WTC11 (cell line): ENCODE measurements around the gene HILPDA. TPM values are rescaled to one million over a fixed set of nuclear protein-coding genes. Genes with fewer than 3 reads are reported as not detected.
"Not testable (repeated sequence)": the region's sequence is repeated elsewhere in the genome, so short reads cannot be mapped to it uniquely, and the experiment has no call there.

ENCODE experiments used
- ATAC-seq: fragments of 200-7000 bp; cut with Tn5 transposase; 2 replicates; pipeline ENCODE4 v1.10.0; 2021; ENCODE audit warnings: mild to moderate bottlenecking, moderate library complexity
- CTCF ChIA-PET: fragments of 300-600 bp; sonication (Branson Sonifier 250); formaldehyde crosslinking; loops from one replicate; lab custom pipeline; 2021; ENCODE audit warnings: antibody characterized with exemption; lab: Charles Lee
- POLR2A ChIA-PET: fragments of 350-600 bp; sonication (Branson Sonifier 250); formaldehyde crosslinking; loops from one replicate; lab custom pipeline; 2021; ENCODE audit warnings: antibody characterized with exemption; lab: Charles Lee
- DNase-seq: peaks from one replicate; pipeline ENCODE4 v3.0.0; 2021; ENCODE audit warnings: low spot score
- H3K27ac Mint-ChIP-seq: 2 replicates; pipeline ENCODE4 v1.8.0; 2021; ENCODE audit warnings: mixed read lengths
- H3K27me3 Mint-ChIP-seq: 2 replicates; pipeline ENCODE4 v1.8.0; 2021; ENCODE audit warnings: low read depth, mild to moderate bottlenecking, moderate library complexity, mixed read lengths
- H3K36me3 Mint-ChIP-seq: 2 replicates; pipeline ENCODE4 v1.8.0; 2021; ENCODE audit warnings: mixed read lengths
- H3K4me1 Mint-ChIP-seq: 2 replicates; pipeline ENCODE4 v1.8.0; 2022; ENCODE audit warnings: mixed read lengths
- H3K4me3 Mint-ChIP-seq: 2 replicates; pipeline ENCODE4 v1.8.0; 2021; ENCODE audit warnings: mild to moderate bottlenecking, moderate library complexity, mixed read lengths
- H3K9me3 Mint-ChIP-seq: 2 replicates; pipeline ENCODE4 v1.8.0; 2021; ENCODE audit warnings: mixed read lengths
- CREM ChIP-seq: sonication (generic); formaldehyde crosslinking; IDR thresholded peaks from 2 replicates; pipeline ENCODE4 v1.8.1; 2022; ENCODE audit warnings: mild to moderate bottlenecking, missing genetic modification reagents, moderate library complexity
- ETV6 ChIP-seq: sonication (generic); formaldehyde crosslinking; IDR thresholded peaks from 2 replicates; pipeline ENCODE4 v1.8.1; 2022; ENCODE audit warnings: mild to moderate bottlenecking, missing genetic modification reagents
- FOXK1 ChIP-seq: sonication (generic); formaldehyde crosslinking; IDR thresholded peaks from 2 replicates; pipeline ENCODE4 v1.8.0; 2022; ENCODE audit warnings: mild to moderate bottlenecking, moderate library complexity, missing genetic modification reagents
- NFE2L1 ChIP-seq: sonication (generic); formaldehyde crosslinking; IDR thresholded peaks from 2 replicates; pipeline ENCODE4 v1.8.1; 2023; ENCODE audit warnings: missing genetic modification reagents
- SP1 ChIP-seq: sonication (generic); formaldehyde crosslinking; conservative IDR thresholded peaks from 2 replicates; pipeline ENCODE4 v1.8.1; 2022; ENCODE audit warnings: missing genetic modification reagents
- TEAD1 ChIP-seq: sonication (generic); formaldehyde crosslinking; IDR thresholded peaks from 2 replicates; pipeline ENCODE4 v1.8.0; 2022; ENCODE audit warnings: mild to moderate bottlenecking, missing genetic modification reagents
- ZNF121 ChIP-seq: sonication (generic); formaldehyde crosslinking; IDR thresholded peaks from 2 replicates; pipeline ENCODE4 v1.8.0; 2023; ENCODE audit warnings: missing genetic modification reagents
- total RNA-seq: library from RNA; stranded (reverse); gene quantifications from 3 replicates; pipeline ENCODE4 v1.2.3, GENCODE V29; 2021
- TF ChIP-seq, protein P1 (sequence below): sonication (generic); formaldehyde crosslinking; IDR thresholded peaks from 2 replicates; pipeline ENCODE4 v1.8.0; 2023; ENCODE audit warnings: missing genetic modification reagents, mild to moderate bottlenecking, borderline replicate concordance
- TF ChIP-seq, protein P2 (sequence below): sonication (generic); formaldehyde crosslinking; IDR thresholded peaks from 2 replicates; pipeline ENCODE4 v1.8.1; 2022; ENCODE audit warnings: low read depth, mild to moderate bottlenecking, moderate library complexity, missing genetic modification reagents, borderline replicate concordance
- TF ChIP-seq, protein P3 (sequence below): sonication (generic); formaldehyde crosslinking; IDR thresholded peaks from 2 replicates; pipeline ENCODE4 v1.8.1; 2023; ENCODE audit warnings: mild to moderate bottlenecking, missing genetic modification reagents, borderline replicate concordance
- TF ChIP-seq, protein P4 (sequence below): sonication (generic); formaldehyde crosslinking; IDR thresholded peaks from 2 replicates; pipeline ENCODE4 v1.8.0; 2022; ENCODE audit warnings: missing genetic modification reagents
- TF ChIP-seq, protein P5 (sequence below): sonication (generic); formaldehyde crosslinking; IDR thresholded peaks from 2 replicates; pipeline ENCODE4 v1.8.0; 2022; ENCODE audit warnings: mild to moderate bottlenecking, missing genetic modification reagents
- TF ChIP-seq, protein P6 (sequence below): sonication (generic); formaldehyde crosslinking; IDR thresholded peaks from 2 replicates; pipeline ENCODE4 v1.8.0; 2022; ENCODE audit warnings: mild to moderate bottlenecking, missing genetic modification reagents

The HILPDA gene
- total RNA-seq, 1 experiment from 2014 or later, result 28.7 TPM

DNA sequence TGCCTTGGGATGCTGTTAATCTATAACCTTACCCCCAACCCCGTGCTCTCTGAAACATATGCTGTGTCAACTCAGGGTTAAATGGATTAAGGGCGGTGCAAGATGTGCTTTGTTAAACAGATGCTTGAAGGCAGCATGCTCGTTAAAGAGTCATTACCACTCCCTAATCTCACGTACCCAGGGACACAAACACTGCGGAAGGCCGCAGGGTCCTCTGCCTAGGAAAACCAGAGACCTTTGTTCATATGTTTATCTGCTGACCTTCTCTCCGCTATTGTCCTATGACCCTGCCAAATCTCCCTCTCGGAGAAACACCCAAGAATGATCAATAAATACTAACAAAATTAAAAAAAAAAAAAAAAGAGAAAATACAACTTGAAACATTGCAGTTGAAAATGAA, 8.3 kb downstream of the HILPDA start:
- H3K36me3 Mint-ChIP-seq, result peaks cover 23% of the 10 kb centered on the region
- H3K27ac Mint-ChIP-seq, CTCF ChIA-PET, H3K9me3 Mint-ChIP-seq, ATAC-seq, H3K4me3 Mint-ChIP-seq, DNase-seq, H3K27me3 Mint-ChIP-seq, POLR2A ChIA-PET: not testable (repeated sequence)
- H3K4me1 Mint-ChIP-seq, result peaks cover 10% of the 10 kb centered on the region

DNA sequence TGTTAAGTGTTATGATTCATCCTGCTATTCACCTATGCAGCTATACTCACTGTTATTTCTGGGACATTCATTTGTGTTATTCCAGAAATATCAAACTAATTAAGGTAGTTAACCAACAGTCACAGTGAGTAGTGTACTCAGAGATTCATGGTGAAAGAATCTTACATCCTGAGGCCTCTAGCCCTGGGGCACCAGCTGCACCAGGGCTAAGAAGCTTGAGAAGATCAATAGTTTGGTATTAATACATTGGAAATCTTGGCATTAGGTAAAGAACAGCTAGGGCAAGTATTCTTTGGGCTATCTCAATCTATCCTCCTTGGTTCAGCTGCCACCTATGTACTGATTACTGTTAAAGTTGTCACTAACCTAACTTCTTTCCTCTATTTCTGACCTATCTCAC, 11.2 kb downstream of the HILPDA start:
- H3K27ac Mint-ChIP-seq, DNase-seq, H3K9me3 Mint-ChIP-seq, H3K4me1 Mint-ChIP-seq, H3K4me3 Mint-ChIP-seq, H3K27me3 Mint-ChIP-seq, ATAC-seq, CTCF ChIA-PET, POLR2A ChIA-PET: not testable (repeated sequence)
- peaks cover 20% of the 10 kb centered on the region for H3K36me3 Mint-ChIP-seq

DNA sequence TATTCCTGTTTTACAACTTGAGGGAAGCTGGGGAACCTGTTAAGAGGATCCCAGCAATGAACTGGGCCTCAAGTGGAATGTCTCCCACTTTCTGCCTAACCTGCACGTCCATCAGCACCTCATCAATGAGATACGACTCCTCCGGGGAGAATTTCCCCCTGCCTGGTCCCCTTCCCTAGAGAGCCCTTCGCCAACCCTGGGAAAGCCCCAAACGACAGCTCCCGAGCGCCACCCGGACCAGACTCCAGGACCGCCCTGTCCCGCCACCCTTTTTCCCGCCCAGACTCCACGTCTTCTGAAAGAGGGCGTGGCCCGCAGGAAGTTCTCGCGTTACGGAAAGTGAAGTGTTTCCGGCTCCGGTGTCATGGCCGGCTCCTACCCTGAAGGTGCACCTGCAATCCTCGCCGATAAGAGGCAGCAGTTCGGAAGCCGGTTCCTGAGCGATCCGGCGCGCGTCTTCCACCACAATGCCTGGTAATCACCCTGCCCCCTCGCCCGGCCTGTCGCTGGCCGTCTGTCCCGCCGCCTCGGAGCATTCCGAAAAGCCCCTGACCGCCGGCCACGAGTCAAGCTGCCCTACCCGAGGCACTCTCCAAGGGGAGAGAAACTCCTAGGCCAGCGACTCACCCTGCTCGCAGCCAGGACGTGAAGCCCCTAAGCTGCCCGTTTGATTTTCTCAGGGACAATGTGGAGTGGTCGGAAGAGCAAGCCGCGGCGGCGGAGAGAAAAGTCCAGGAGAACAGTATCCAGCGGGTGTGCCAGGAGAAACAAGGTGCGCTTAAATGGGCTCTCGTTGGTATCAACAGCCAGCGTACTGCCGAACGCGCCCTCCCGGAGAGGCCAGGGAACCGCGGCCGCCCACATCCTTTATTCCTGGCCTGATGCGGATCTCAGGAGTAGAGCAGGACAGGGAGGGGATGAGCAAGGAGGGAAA, 21.0 kb downstream of the HILPDA start, which contains the start of gene METTL2B:
METTL2B (plus strand) TSS at position 347 of the 934 bp plus-strand sequence; CDS start at position 365, 18 bp downstream.
- H3K27ac Mint-ChIP-seq, result peak within 1 kb of the TSS; percentile 94
- POLR2A ChIA-PET, H3K27me3 Mint-ChIP-seq, H3K9me3 Mint-ChIP-seq: not testable (repeated sequence)
- peaks cover 12% of the 10 kb centered on the region for H3K4me1 Mint-ChIP-seq
- peak within 1 kb of the TSS; percentile 98 for H3K4me3 Mint-ChIP-seq
- peak; percentile 95 for DNase-seq
- peaks cover 27% of the 10 kb centered on the region for H3K36me3 Mint-ChIP-seq
- CTCF ChIA-PET, result interaction anchor here (0.6 to 3.9 kb wide), 8 partner anchors 16 to 407 kb away, joined by 3 to 47 read pairs (median 4); no protein-coding TSS in a partner anchor
- peak; percentile 93 for ATAC-seq
- TF ChIP-seq NFE2L1 (CRISPR knock-in tag), result peak; percentile 83; the same call in 1 of the 2 replicates
- TF ChIP-seq, protein P1, sequence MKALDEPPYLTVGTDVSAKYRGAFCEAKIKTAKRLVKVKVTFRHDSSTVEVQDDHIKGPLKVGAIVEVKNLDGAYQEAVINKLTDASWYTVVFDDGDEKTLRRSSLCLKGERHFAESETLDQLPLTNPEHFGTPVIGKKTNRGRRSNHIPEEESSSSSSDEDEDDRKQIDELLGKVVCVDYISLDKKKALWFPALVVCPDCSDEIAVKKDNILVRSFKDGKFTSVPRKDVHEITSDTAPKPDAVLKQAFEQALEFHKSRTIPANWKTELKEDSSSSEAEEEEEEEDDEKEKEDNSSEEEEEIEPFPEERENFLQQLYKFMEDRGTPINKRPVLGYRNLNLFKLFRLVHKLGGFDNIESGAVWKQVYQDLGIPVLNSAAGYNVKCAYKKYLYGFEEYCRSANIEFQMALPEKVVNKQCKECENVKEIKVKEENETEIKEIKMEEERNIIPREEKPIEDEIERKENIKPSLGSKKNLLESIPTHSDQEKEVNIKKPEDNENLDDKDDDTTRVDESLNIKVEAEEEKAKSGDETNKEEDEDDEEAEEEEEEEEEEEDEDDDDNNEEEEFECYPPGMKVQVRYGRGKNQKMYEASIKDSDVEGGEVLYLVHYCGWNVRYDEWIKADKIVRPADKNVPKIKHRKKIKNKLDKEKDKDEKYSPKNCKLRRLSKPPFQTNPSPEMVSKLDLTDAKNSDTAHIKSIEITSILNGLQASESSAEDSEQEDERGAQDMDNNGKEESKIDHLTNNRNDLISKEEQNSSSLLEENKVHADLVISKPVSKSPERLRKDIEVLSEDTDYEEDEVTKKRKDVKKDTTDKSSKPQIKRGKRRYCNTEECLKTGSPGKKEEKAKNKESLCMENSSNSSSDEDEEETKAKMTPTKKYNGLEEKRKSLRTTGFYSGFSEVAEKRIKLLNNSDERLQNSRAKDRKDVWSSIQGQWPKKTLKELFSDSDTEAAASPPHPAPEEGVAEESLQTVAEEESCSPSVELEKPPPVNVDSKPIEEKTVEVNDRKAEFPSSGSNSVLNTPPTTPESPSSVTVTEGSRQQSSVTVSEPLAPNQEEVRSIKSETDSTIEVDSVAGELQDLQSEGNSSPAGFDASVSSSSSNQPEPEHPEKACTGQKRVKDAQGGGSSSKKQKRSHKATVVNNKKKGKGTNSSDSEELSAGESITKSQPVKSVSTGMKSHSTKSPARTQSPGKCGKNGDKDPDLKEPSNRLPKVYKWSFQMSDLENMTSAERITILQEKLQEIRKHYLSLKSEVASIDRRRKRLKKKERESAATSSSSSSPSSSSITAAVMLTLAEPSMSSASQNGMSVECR (CRISPR knock-in tag), result peak; percentile 88; the same call in 1 of the 2 replicates
- TF ChIP-seq, protein P2, sequence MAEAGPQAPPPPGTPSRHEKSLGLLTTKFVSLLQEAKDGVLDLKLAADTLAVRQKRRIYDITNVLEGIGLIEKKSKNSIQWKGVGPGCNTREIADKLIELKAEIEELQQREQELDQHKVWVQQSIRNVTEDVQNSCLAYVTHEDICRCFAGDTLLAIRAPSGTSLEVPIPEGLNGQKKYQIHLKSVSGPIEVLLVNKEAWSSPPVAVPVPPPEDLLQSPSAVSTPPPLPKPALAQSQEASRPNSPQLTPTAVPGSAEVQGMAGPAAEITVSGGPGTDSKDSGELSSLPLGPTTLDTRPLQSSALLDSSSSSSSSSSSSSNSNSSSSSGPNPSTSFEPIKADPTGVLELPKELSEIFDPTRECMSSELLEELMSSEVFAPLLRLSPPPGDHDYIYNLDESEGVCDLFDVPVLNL (CRISPR knock-in tag), result peak; percentile 92
- TF ChIP-seq, protein P3, sequence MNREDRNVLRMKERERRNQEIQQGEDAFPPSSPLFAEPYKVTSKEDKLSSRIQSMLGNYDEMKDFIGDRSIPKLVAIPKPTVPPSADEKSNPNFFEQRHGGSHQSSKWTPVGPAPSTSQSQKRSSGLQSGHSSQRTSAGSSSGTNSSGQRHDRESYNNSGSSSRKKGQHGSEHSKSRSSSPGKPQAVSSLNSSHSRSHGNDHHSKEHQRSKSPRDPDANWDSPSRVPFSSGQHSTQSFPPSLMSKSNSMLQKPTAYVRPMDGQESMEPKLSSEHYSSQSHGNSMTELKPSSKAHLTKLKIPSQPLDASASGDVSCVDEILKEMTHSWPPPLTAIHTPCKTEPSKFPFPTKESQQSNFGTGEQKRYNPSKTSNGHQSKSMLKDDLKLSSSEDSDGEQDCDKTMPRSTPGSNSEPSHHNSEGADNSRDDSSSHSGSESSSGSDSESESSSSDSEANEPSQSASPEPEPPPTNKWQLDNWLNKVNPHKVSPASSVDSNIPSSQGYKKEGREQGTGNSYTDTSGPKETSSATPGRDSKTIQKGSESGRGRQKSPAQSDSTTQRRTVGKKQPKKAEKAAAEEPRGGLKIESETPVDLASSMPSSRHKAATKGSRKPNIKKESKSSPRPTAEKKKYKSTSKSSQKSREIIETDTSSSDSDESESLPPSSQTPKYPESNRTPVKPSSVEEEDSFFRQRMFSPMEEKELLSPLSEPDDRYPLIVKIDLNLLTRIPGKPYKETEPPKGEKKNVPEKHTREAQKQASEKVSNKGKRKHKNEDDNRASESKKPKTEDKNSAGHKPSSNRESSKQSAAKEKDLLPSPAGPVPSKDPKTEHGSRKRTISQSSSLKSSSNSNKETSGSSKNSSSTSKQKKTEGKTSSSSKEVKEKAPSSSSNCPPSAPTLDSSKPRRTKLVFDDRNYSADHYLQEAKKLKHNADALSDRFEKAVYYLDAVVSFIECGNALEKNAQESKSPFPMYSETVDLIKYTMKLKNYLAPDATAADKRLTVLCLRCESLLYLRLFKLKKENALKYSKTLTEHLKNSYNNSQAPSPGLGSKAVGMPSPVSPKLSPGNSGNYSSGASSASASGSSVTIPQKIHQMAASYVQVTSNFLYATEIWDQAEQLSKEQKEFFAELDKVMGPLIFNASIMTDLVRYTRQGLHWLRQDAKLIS (CRISPR knock-in tag), result 0 out of 2 replicates have a peak, but pooled peaks have one; percentile 62
- TF ChIP-seq, protein P4, sequence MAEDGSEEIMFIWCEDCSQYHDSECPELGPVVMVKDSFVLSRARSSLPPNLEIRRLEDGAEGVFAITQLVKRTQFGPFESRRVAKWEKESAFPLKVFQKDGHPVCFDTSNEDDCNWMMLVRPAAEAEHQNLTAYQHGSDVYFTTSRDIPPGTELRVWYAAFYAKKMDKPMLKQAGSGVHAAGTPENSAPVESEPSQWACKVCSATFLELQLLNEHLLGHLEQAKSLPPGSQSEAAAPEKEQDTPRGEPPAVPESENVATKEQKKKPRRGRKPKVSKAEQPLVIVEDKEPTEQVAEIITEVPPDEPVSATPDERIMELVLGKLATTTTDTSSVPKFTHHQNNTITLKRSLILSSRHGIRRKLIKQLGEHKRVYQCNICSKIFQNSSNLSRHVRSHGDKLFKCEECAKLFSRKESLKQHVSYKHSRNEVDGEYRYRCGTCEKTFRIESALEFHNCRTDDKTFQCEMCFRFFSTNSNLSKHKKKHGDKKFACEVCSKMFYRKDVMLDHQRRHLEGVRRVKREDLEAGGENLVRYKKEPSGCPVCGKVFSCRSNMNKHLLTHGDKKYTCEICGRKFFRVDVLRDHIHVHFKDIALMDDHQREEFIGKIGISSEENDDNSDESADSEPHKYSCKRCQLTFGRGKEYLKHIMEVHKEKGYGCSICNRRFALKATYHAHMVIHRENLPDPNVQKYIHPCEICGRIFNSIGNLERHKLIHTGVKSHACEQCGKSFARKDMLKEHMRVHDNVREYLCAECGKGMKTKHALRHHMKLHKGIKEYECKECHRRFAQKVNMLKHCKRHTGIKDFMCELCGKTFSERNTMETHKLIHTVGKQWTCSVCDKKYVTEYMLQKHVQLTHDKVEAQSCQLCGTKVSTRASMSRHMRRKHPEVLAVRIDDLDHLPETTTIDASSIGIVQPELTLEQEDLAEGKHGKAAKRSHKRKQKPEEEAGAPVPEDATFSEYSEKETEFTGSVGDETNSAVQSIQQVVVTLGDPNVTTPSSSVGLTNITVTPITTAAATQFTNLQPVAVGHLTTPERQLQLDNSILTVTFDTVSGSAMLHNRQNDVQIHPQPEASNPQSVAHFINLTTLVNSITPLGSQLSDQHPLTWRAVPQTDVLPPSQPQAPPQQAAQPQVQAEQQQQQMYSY (CRISPR knock-in tag), result peak; percentile 69
- peak; percentile 81 for TF ChIP-seq TEAD1 (CRISPR knock-in tag)
- TF ChIP-seq ETV6 (CRISPR knock-in tag), result peak; percentile 62
- peak; percentile 82 for TF ChIP-seq FOXK1 (CRISPR knock-in tag)
- TF ChIP-seq, protein P5, sequence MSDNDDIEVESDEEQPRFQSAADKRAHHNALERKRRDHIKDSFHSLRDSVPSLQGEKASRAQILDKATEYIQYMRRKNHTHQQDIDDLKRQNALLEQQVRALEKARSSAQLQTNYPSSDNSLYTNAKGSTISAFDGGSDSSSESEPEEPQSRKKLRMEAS (CRISPR knock-in tag), result peak; percentile 92
- peak; percentile 71; the same call in 1 of the 2 replicates for TF ChIP-seq CREM (CRISPR knock-in tag)
- TF ChIP-seq, protein P6, sequence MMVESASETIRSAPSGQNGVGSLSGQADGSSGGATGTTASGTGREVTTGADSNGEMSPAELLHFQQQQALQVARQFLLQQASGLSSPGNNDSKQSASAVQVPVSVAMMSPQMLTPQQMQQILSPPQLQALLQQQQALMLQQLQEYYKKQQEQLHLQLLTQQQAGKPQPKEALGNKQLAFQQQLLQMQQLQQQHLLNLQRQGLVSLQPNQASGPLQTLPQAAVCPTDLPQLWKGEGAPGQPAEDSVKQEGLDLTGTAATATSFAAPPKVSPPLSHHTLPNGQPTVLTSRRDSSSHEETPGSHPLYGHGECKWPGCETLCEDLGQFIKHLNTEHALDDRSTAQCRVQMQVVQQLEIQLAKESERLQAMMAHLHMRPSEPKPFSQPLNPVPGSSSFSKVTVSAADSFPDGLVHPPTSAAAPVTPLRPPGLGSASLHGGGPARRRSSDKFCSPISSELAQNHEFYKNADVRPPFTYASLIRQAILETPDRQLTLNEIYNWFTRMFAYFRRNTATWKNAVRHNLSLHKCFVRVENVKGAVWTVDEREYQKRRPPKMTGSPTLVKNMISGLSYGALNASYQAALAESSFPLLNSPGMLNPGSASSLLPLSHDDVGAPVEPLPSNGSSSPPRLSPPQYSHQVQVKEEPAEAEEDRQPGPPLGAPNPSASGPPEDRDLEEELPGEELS, result peak; percentile 62; the same call in 1 of the 2 replicates
- TF ChIP-seq SP1 (CRISPR knock-in tag), result peak; percentile 97
- 0 out of 2 replicates have a peak, but pooled peaks have one; percentile 4 for TF ChIP-seq ZNF121 (CRISPR knock-in tag)
